ENCODE measurements around the gene ASTN2. TPM values are rescaled to one million over a fixed set of nuclear protein-coding genes. Genes with fewer than 3 reads are reported as not detected.

ASTN2 gene
- total RNA-seq, 1 donor from 2014 or later: 2.8 TPM

- Mint-ChIP-seq H3K4me3 (no peak overlapping the region), H3K36me3 (ENCODE audit: low read depth) (no peaks in the 10 kb centered on the region), H3K9me3 (no peaks in the 10 kb centered on the region), H3K27ac (no peak overlapping the region), H3K27me3 (peaks cover 2% of the 10 kb centered on the region), H3K4me1 (no peaks in the 10 kb centered on the region)
- no peak for DNase-seq
- intact Hi-C loops (cut with micrococcal nuclease): no loop called here
Measured at GRCh38 chr9:116749176-116749575, 665.7 kb downstream of the ASTN2 start.

GRCh38 chr9:116741742-116742141, 673.1 kb downstream of the ASTN2 start:
- DNase-seq: no peak
- Mint-ChIP-seq H3K4me3 (no peak overlapping the region), H3K27ac (no peak overlapping the region), H3K4me1 (no peaks in the 10 kb centered on the region), H3K27me3 (no peaks in the 10 kb centered on the region), H3K36me3 (ENCODE audit: low read depth) (no peaks in the 10 kb centered on the region), H3K9me3 (no peaks in the 10 kb centered on the region)
- intact Hi-C loops (cut with micrococcal nuclease): no loop called here

- DNase-seq: no peak
- H3K4me3 Mint-ChIP-seq: no peak overlapping the region
- H3K27me3 Mint-ChIP-seq: no peaks in the 10 kb centered on the region
- no peaks in the 10 kb centered on the region for H3K9me3 Mint-ChIP-seq
- intact Hi-C loops (cut with micrococcal nuclease): no loop called here
- no peak overlapping the region for H3K27ac Mint-ChIP-seq
- H3K4me1 Mint-ChIP-seq: no peaks in the 10 kb centered on the region
- H3K36me3 Mint-ChIP-seq (ENCODE audit: low read depth): no peaks in the 10 kb centered on the region
Measured at GRCh38 chr9:116741086-116741740, 673.6 kb downstream of the ASTN2 start.

GRCh38 chr9:116737152-116737546, 677.7 kb downstream of the ASTN2 start:
- DNase-seq: peak; percentile 87
- Mint-ChIP-seq H3K36me3 (ENCODE audit: low read depth) (no peaks in the 10 kb centered on the region), H3K27me3 (peaks cover 2% of the 10 kb centered on the region), H3K9me3 (no peaks in the 10 kb centered on the region), H3K4me1 (no peaks in the 10 kb centered on the region), H3K4me3 (no peak overlapping the region), H3K27ac (no peak overlapping the region)
- intact Hi-C loops (cut with micrococcal nuclease): loop anchor here (5.0 kb wide), 1 partner anchor 125 kb away; no protein-coding TSS in a partner anchor

GRCh38 chr9:116736399-116737151, 678.3 kb downstream of the ASTN2 start:
- intact Hi-C loops (cut with micrococcal nuclease): loop anchor here (5.0 kb wide), 1 partner anchor 126 kb away; no protein-coding TSS in a partner anchor
- H3K36me3 Mint-ChIP-seq (ENCODE audit: low read depth): no peaks in the 10 kb centered on the region
- H3K4me1 Mint-ChIP-seq: no peaks in the 10 kb centered on the region
- peaks cover 2% of the 10 kb centered on the region for H3K27me3 Mint-ChIP-seq
- H3K4me3 Mint-ChIP-seq: no peak overlapping the region
- no peak overlapping the region for H3K27ac Mint-ChIP-seq
- no peaks in the 10 kb centered on the region for H3K9me3 Mint-ChIP-seq
- no peak for DNase-seq

- no peaks in the 10 kb centered on the region for H3K4me1 Mint-ChIP-seq
- intact Hi-C loops (cut with micrococcal nuclease): no loop called here
- no peak overlapping the region for H3K27ac Mint-ChIP-seq
- no peaks in the 10 kb centered on the region for H3K9me3 Mint-ChIP-seq
- H3K36me3 Mint-ChIP-seq (ENCODE audit: low read depth): no peaks in the 10 kb centered on the region
- peaks cover 2% of the 10 kb centered on the region for H3K27me3 Mint-ChIP-seq
- H3K4me3 Mint-ChIP-seq: no peak overlapping the region
- no peak for DNase-seq
Measured at GRCh38 chr9:116733010-116733641, 681.7 kb downstream of the ASTN2 start.

- H3K27me3 Mint-ChIP-seq: no peaks in the 10 kb centered on the region
- no peaks in the 10 kb centered on the region for H3K9me3 Mint-ChIP-seq
- no peaks in the 10 kb centered on the region for H3K36me3 Mint-ChIP-seq (ENCODE audit: low read depth)
- intact Hi-C loops (cut with micrococcal nuclease): no loop called here
- DNase-seq: no peak
- no peak overlapping the region for H3K4me3 Mint-ChIP-seq
- H3K4me1 Mint-ChIP-seq: no peaks in the 10 kb centered on the region
- no peak overlapping the region for H3K27ac Mint-ChIP-seq
Measured at GRCh38 chr9:116726602-116727001, 688.3 kb downstream of the ASTN2 start.

GRCh38 chr9:116724123-116724522, 690.7 kb downstream of the ASTN2 start:
- Mint-ChIP-seq H3K4me3 (no peak overlapping the region), H3K27ac (no peak overlapping the region), H3K4me1 (no peaks in the 10 kb centered on the region), H3K9me3 (no peaks in the 10 kb centered on the region), H3K36me3 (ENCODE audit: low read depth) (no peaks in the 10 kb centered on the region), H3K27me3 (no peaks in the 10 kb centered on the region)
- DNase-seq: no peak
- intact Hi-C loops (cut with micrococcal nuclease): no loop called here

- intact Hi-C loops (cut with micrococcal nuclease): no loop called here
- Mint-ChIP-seq H3K36me3 (ENCODE audit: low read depth) (no peaks in the 10 kb centered on the region), H3K9me3 (no peaks in the 10 kb centered on the region), H3K27me3 (no peaks in the 10 kb centered on the region), H3K4me1 (no peaks in the 10 kb centered on the region), H3K27ac (no peak overlapping the region), H3K4me3 (no peak overlapping the region)
- no peak for DNase-seq
Measured at GRCh38 chr9:116721944-116722343, 692.9 kb downstream of the ASTN2 start.

GRCh38 chr9:116721411-116721810, 693.4 kb downstream of the ASTN2 start:
- no peaks in the 10 kb centered on the region for H3K36me3 Mint-ChIP-seq (ENCODE audit: low read depth)
- H3K9me3 Mint-ChIP-seq: no peaks in the 10 kb centered on the region
- H3K27ac Mint-ChIP-seq: no peak overlapping the region

GRCh38 chr9:116720111-116720510, 694.7 kb downstream of the ASTN2 start:
- H3K4me3 Mint-ChIP-seq: no peak overlapping the region
- no peak overlapping the region for H3K27ac Mint-ChIP-seq
- H3K4me1 Mint-ChIP-seq: no peaks in the 10 kb centered on the region
- DNase-seq: no peak
- H3K36me3 Mint-ChIP-seq (ENCODE audit: low read depth): no peaks in the 10 kb centered on the region
- H3K27me3 Mint-ChIP-seq: no peaks in the 10 kb centered on the region
- no peaks in the 10 kb centered on the region for H3K9me3 Mint-ChIP-seq
- intact Hi-C loops (cut with micrococcal nuclease): no loop called here

More at GRCh38 chr9:116721411-116721810, 693.4 kb downstream of the ASTN2 start:
- Mint-ChIP-seq H3K4me1 (no peaks in the 10 kb centered on the region), H3K27me3 (no peaks in the 10 kb centered on the region), H3K4me3 (no peak overlapping the region)
- intact Hi-C loops (cut with micrococcal nuclease): no loop called here
- no peak for DNase-seq

- H3K9me3 Mint-ChIP-seq: no peaks in the 10 kb centered on the region
- H3K36me3 Mint-ChIP-seq (ENCODE audit: low read depth): no peaks in the 10 kb centered on the region
- H3K27me3 Mint-ChIP-seq: no peaks in the 10 kb centered on the region
- no peak overlapping the region for H3K4me3 Mint-ChIP-seq
- H3K4me1 Mint-ChIP-seq: no peaks in the 10 kb centered on the region
- no peak overlapping the region for H3K27ac Mint-ChIP-seq
- DNase-seq: no peak
- intact Hi-C loops (cut with micrococcal nuclease): no loop called here
Measured at GRCh38 chr9:116718111-116718510, 696.7 kb downstream of the ASTN2 start.

- H3K27ac Mint-ChIP-seq: no peak overlapping the region
- H3K27me3 Mint-ChIP-seq: no peaks in the 10 kb centered on the region
- H3K36me3 Mint-ChIP-seq (ENCODE audit: low read depth): no peaks in the 10 kb centered on the region
- no peaks in the 10 kb centered on the region for H3K4me1 Mint-ChIP-seq
- intact Hi-C loops (cut with micrococcal nuclease): no loop called here
- H3K4me3 Mint-ChIP-seq: no peak overlapping the region
- no peaks in the 10 kb centered on the region for H3K9me3 Mint-ChIP-seq
- no peak for DNase-seq
Measured at GRCh38 chr9:116717150-116717549, 697.7 kb downstream of the ASTN2 start.

- Mint-ChIP-seq H3K4me3 (no peak overlapping the region), H3K27me3 (no peaks in the 10 kb centered on the region), H3K36me3 (ENCODE audit: low read depth) (no peaks in the 10 kb centered on the region), H3K27ac (no peak overlapping the region), H3K4me1 (no peaks in the 10 kb centered on the region), H3K9me3 (no peaks in the 10 kb centered on the region)
- DNase-seq: no peak
- intact Hi-C loops (cut with micrococcal nuclease): no loop called here
Measured at GRCh38 chr9:116716438-116716837, 698.4 kb downstream of the ASTN2 start.
